HG02588 (cell line): ENCODE measurements around the gene TTYH3.
A peak's percentile ranks its signal among the peaks of the same experiment; 100 is the strongest.
"Not testable (repeated sequence)": the region's sequence is repeated elsewhere in the genome, so short reads cannot be mapped to it uniquely, and the experiment has no call there.

Experiments used
- ATAC-seq: cut with Tn5 transposase; IDR thresholded peaks from one replicate; pipeline ENCODE4 v1.9.1; 2021; ENCODE audit warnings: mild to moderate bottlenecking, moderate library complexity; ENCODE audit not compliant: unreplicated experiment

TTYH3 gene

DNA sequence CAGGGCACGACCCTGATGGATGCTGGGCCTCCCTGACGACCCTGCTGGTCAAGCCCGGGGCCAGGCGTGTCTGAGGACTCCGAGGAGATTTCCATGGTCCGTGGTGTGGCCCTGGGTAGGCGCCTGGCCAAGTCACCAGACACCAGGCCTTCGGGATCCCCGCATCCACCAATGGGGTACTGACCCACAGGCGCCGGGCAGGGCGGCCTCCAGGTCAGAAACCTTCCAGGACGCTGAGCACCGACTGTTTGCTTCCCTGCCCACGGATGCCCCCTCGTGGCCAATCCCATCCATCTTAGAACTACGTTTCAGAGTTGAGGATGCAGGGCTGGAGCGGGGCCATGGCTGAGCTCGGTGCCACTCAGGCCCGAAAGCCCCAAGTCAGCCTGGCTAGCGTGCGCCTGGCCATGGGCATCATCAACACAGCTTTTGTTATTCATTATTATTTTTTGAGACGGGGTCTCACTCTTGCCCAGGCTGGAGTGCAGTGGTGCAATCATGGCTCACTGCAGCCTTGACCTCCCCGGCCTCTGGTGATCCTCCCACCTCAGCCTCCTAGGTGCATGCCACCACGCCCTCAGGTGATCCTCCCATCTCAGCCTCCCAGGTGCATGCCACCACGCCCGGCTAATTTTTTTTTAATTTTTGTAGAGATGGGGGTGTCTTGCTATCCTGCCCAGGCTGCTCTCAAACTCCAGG lies 49.2 kb downstream of the TTYH3 start:
- no peak for ATAC-seq

DNA sequence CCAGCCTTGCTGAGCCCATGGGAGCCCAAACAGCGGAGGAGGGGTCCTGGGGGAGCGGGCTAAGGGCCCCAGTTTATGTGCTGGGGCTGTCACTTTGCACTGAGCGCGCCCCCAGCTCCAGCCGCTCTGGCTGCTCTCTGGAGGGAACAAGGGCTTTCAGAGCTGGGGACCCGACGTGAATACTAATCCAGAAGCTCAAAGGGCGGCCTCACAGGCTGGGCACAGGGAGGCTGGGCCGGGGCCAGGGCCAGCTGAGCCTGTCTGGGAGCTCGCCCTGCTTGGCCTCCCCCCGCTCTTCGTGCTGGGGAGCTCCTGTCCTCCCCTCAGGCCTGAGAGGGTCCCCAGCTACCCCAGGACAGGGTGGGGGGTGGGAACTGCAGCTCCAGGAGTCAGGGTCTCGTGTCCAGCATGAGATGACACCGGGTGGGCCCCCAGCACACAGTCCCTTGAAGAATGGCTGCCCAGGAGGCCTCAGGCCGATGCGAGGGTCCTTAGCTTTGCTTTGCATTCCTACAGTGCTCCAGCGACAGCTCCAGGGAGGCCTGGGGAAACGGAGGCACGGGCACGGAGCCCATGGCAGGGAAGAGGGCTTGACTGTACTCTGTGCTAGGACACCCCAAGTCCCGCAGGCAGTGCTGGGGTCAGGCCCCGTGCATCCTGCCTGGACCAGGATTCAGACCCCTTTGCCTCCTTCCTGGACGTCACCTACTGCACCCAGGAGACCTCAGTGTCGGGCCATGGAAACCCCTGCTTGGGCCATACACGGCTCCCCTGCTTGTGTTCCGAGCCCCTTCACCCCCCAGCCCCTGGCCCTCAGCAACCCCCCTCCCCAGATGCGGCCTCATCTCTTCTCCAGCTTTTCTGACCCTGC lies 50.4 kb downstream of the TTYH3 start:
- ATAC-seq = no peak

DNA sequence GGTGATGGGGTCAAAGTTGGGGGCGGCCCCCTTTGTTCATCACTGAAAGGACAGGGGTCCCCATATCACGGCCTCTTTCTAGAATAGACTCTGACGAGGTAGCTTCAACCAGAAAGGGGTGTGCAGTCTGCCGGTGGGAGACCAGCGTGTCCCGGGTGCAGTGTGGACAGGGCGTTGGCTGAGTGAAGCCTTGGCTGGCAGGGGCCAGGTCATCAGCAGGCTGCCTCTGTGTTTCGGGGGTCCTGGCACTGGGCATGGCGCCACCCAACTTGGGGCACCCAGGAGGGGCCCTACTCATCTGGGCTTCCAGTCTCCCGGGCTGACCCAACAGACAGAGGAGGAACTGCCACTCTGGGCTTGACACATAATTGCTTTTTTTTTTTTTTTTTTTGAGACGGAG lies 52.7 kb downstream of the TTYH3 start:
- ATAC-seq = no peak

DNA sequence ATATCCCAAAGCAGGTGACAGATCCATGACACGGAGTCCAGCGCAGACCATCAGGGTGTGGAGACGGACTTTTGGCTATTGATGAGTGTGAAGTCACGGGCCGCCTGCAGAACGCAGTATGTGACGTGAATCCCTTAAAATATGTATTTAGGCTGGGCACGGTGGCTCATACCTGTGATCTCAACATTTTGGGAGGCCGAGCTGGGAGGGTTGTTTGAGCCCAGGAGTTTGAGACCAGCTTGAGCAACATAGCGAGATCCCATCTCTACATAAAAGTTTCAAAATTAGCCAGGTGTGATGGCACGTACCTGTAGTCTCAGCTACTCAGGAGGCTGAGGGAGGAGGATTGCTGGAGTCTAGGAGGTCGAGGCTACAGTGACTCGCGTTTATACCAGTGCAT lies 54.3 kb downstream of the TTYH3 start:
- ATAC-seq = no peak

- ATAC-seq = no peak
Observed at GRCh38 chr7:2687338-2687869, 55.6 kb downstream of the TTYH3 start.

GRCh38 chr7:2687881-2688318 lies 56.1 kb downstream of the TTYH3 start, which contains the start of gene AMZ1:
Gene AMZ1, plus strand, starts transcription at chr7:2688202. Its CDS starts 12,250 bp downstream, at chr7:2700452.
- ATAC-seq = no peak

DNA sequence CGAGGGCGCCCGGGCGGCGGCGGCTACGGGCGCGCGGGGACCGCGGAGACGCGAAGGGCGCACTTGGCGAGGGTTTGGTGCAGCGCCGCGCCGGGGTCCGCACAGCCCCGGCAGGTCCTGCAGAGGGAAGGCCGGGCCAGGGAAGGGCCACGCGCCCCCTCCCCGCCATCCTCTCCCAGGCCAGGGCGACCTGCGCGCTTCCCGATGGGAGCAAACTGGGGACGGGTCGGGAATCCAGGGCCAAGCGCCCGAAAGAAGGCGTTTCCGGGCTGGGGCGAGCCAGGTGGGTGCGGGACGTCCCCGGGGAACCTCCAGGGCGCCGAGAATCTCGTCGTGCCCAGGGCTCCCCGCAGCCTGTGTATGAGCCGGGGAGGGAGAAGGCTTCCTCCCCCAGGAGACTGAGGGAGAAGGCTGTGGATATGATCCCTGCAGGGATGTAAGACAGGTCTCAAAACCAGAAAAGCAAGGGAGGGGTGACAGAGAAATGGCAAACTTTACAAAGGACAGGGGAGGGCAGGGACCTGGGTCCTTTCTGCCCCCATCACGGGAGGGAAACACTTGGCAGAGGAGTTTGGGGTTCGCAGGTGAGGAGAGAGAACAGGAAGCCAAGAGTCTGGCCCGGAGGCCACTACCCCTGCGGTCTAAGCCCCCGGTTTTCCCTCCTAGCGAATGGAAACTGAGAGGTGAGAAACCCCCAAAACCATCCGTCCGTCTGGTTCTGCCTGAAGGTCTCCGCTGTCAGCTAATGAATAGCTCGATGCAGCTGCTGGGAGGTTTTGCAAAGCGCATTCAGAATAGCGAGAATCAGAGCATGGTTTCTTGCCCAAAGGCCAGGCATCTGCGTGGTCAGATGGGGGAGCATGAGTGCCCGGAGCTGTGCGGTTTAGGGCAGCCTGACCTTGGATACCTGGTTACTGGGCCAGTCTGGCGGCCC lies 56.9 kb downstream of the TTYH3 start:
- ATAC-seq = peak; percentile 67

- ATAC-seq = no peak
Observed at GRCh38 chr7:2689343-2689847, 57.6 kb downstream of the TTYH3 start.

DNA sequence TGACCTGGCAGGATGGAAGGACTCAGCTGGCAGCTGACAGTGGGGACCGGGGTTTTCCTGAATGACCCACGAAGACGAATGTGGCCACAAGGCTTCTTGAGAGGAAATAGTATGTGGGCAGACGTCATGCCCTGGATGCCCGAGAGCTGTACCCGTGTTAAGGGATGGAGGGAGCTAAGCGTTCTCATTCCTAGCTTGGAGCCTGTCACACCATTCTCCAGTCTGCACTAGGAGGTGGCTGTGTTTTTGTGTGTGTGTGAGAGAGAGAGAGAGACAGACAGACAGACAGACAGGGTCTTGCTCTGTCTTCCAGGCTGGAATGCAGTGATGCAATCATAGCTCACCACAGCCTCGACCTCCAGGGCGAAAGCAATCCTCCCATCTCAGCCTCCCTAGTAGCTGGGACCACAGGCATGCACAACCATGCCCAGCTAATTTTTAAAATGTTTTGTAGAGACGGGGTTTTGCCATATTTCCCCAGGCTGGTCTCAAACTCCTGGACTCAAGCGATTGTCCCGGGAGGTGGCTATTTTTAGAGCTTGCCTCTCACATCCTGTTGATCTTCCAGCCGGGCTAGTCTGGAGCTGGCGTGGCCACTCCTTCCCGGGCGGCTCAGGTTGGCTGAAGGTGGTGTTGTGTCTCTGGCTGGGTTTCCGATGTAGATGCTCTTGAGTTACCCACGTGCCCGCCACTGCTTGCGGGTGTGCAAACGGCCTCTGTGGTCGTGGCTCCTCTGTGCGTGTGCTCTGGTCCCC lies 58.3 kb downstream of the TTYH3 start:
- ATAC-seq = no peak

DNA sequence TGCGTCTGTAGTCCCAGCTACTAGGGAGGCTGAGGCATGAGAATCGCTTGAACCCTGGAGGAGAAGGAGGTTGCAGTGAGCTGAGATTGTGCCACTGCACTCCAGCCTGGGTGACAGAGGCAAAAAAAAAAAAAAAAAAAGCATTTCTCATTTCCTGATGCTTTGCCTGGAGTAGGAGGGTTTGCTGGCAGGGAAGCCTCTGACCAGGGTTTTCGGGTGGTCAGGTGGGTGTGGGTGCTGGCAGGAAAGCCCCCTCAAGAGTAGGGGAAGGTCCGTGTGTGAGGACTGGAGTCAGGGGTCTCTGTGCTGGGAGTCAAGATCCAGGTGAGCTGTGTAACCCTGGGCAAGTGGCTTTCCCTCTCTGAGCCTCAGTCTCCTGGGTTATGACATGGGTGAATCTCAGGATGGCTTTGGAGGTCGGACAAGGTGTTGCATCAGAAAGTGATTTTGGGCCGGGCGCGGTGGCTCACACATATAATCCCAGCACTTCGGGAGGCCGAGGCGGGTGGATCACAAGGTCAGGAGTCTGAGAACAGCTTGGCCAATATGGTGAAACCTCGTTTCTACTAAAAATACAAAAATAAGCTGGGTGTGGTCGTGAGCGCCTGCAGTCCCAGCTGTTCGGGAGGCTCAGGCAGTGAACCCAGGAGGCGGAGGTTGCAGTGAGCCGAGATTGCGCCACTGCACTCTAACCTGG lies 59.4 kb downstream of the TTYH3 start:
- ATAC-seq = no peak

DNA sequence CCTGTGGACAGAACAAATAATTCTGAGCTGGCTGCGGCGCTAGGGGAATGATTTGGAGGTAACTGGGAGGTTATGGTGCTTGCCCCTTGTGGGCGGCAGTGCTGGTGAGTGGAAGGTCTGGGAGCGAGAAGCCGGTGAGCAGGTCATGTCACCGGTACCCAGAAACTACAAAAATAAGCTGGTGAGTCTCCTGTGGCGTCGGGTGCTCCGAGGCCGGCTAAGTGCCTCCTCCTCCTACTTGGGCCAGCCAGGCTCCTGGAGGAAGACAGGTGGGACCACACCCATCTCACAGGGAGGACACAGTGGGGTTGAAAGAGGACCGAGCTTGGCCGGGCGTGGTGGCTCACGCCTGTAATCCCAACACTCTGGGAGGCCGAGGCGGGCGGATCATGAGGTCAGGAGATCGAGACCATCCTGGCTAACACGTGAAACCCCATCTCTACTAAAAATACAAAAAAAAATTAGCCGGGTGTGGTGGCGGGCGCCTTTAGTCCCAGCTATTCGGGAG lies 60.2 kb downstream of the TTYH3 start:
- not testable (repeated sequence) for ATAC-seq

DNA sequence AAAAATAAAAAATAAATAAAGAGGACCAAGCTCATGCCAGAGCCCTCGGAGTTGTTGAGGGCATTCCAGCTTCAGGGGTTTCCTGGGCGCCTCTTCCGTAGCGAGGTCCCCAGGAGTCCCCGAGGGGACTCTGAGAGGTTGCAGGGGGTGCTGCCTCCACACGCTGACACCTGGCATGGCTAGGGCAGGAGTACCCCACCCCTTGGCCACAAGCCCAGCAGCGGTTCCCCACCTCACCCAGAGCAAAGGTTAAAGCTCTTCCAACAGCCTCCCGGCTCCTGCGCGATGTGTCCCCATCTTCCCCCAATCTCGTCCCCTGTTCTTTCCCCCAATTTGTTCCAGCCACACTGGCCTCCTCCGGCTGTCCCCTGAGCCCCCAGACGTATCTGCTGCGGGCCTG lies 60.8 kb downstream of the TTYH3 start:
- no peak for ATAC-seq

GRCh38 chr7:2693420-2694121 lies 61.8 kb downstream of the TTYH3 start:
- ATAC-seq = not testable (repeated sequence)

GRCh38 chr7:2694122-2694436 lies 62.3 kb downstream of the TTYH3 start:
- ATAC-seq = not testable (repeated sequence)

DNA sequence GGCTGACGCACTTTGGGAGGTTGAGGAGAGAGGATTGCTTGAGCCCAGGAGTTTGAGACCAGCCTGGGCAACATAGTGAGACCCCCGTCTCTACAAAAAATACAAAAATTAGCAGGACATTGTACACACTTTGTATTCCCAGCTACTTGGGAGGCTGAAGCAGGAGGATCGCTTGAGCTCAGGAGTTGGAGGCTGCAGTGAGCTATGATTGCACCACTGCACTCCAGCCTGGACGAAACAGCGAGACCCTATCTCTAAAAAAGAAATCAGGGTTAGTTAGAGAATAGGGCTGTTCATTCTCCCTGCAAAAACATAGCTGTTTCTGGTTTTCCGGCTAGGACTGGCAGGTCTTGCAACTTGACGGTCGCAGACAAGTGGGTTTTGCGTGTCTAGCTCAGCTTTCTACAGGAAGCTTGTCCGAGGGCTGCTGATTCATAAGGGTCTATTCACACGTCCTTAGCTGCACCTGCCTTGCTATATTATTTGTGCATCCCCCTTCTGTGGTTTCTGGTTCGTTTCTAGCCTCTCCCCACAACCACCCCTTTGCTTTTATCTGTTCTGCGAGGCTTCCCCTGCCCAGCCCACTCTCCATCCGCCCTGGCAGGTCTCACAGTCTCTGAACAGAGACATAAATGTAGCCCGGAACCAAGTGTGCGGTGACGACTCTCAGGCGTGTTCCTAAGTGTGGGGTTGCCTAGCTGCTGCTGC lies 66.9 kb downstream of the TTYH3 start:
- peak; percentile 94 for ATAC-seq

DNA sequence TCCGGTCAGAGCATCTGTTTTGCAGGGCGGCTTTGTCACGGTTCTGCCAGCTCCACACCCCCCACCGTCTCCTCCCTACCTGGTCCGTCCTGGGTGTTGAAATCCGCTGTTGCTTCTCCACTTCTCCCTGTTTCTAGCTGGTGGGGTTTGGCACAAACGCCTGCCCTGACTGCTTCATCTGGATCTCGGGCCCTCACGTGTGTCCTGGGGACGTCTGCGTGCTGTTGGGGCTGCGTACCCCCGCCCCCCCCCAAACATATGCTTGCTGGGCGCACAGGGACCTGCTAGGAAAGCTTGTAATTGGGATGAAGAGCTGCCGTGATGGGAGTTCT lies 67.5 kb downstream of the TTYH3 start:
- no peak for ATAC-seq

DNA sequence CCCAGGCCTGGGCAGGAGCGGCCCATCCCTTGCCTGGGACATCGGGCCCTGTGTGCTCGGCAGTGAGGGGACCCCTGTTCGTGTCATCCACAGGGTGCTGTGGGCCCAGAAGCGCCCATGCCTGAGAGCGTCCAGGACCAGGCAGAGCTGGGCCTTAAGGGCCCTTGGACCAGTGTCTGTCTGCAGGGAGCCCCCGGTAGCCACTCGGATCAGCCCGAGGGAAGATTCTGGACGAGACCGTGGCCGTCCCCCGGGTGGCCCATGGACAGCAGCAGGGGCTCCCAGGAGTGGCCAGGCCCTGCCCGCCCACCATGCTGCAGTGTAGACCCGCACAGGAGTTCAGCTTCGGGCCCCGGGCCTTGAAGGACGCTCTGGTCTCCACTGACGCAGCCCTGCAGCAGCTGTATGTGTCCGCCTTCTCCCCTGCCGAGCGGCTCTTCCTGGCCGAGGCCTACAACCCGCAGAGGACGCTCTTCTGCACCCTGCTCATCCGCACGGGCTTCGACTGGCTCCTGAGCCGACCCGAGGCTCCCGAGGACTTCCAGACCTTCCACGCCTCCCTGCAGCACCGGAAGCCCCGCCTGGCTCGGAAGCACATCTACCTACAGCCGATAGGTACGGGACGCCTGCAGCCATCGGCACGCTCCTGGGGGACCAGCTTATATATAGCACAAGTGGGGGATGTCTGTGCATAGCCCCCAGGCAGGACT lies 68.5 kb downstream of the TTYH3 start:
- ATAC-seq = no peak
